AG04450 (cell line): Measurements from ENCODE around the gene PAQR5. TPM values are rescaled to one million over a fixed set of nuclear protein-coding genes. Genes with fewer than 3 reads are reported as not detected.
"Not testable (repeated sequence)": the region's sequence is repeated elsewhere in the genome, so short reads cannot be mapped to it uniquely, and the experiment has no call there.

Experiments used
- CTCF ChIA-PET: fragments of 300-600, 350-600 bp; formaldehyde crosslinking; extraction: SDS; loops from one replicate; lab custom pipeline; 2022; ENCODE audit warnings: antibody characterized with exemption, inconsistent platforms; lab: Charles Lee
- POLR2A ChIA-PET: fragments of 350-600 bp; formaldehyde crosslinking; extraction: SDS; loops from one replicate; lab custom pipeline; 2021; ENCODE audit warnings: antibody characterized with exemption, inconsistent platforms; lab: Yijun Ruan, JAX
- DNase-seq: peaks from one replicate; pipeline ENCODE4 v3.0.0-alpha.2; 2011; ENCODE audit warnings: low read depth, low spot score
- H3K27ac ChIP-seq: one replicate; pipeline ENCODE4 v1.5.1; 2012; ENCODE audit warnings: low read depth, low read length, control low read depth
- H3K27me3 ChIP-seq: one replicate; pipeline ENCODE4 v1.6.0; 2012; ENCODE audit warnings: low read length; ENCODE audit not compliant: control insufficient read depth, insufficient read depth
- H3K4me3 ChIP-seq: 2 replicates; pipeline ENCODE4 v1.5.1; 2011; ENCODE audit warnings: mild to moderate bottlenecking, low read depth, low read length, control low read depth
- H3K9me3 ChIP-seq: 2 replicates; pipeline ENCODE4 v1.5.1; 2012; ENCODE audit warnings: low read length; ENCODE audit not compliant: control insufficient read depth, insufficient read depth
- CTCF ChIP-seq: IDR thresholded peaks from 2 replicates; pipeline ENCODE4 v1.5.1; 2011; ENCODE audit warnings: low read depth, low read length, control low read depth, inconsistent platforms
- polyA plus RNA-seq: library from polyadenylated mRNA; depleted of rRNA; stranded (reverse); fragments of >200 nt; gene quantifications from 2 replicates; pipeline ENCODE4 v1.2.3, GENCODE V29; 2011

PAQR5 gene
- polyA plus RNA-seq, 1 experiment: 7.9 TPM

GRCh38 chr15:69439623-69440022 is 140.9 kb downstream of the PAQR5 start:
- ChIA-PET POLR2A (interaction anchor here (0.8 kb wide), 1 partner anchor 13 kb away, joined by 3 read pairs; the partner anchor contains the start of gene RPLP1), CTCF (interaction anchor here (0.9 kb wide), 1 partner anchor 24 kb away, joined by 3 read pairs; no protein-coding TSS in a partner anchor)
- DNase-seq: no peak
- no peak overlapping the region for H3K27ac ChIP-seq
- H3K4me3 ChIP-seq: no peak overlapping the region
- no peaks in the 10 kb centered on the region for H3K27me3 ChIP-seq
- TF ChIP-seq CTCF: no peak
- no peaks in the 10 kb centered on the region; the same call in 1 of the 2 replicates for H3K9me3 ChIP-seq

GRCh38 chr15:69443032-69443611 is 144.4 kb downstream of the PAQR5 start:
- no peaks in the 10 kb centered on the region for H3K27me3 ChIP-seq
- no peak for DNase-seq
- ChIA-PET POLR2A (interaction anchor here (0.6 kb wide), 1 partner anchor 706 kb away, joined by 5 read pairs; no protein-coding TSS in a partner anchor), CTCF (no interaction called here)
- no peak overlapping the region for H3K4me3 ChIP-seq
- TF ChIP-seq CTCF: no peak
- H3K9me3 ChIP-seq: no peaks in the 10 kb centered on the region
- H3K27ac ChIP-seq: no peak overlapping the region

GRCh38 chr15:69444686-69445085 is 146.0 kb downstream of the PAQR5 start:
- TF ChIP-seq CTCF: no peak
- CTCF ChIA-PET: interaction anchor here (0.6 to 1.2 kb wide), 2 partner anchors 29 to 519 kb away, joined by 3 to 4 read pairs; no protein-coding TSS in a partner anchor
- POLR2A ChIA-PET: no interaction called here

GRCh38 chr15:69446953-69447352 is 148.2 kb downstream of the PAQR5 start:
- H3K4me3 ChIP-seq: no peak overlapping the region
- no peak for DNase-seq
- CTCF ChIA-PET: no interaction called here
- no peak for TF ChIP-seq CTCF
- H3K9me3 ChIP-seq: no peaks in the 10 kb centered on the region
- no peak overlapping the region for H3K27ac ChIP-seq
- no peaks in the 10 kb centered on the region for H3K27me3 ChIP-seq
- POLR2A ChIA-PET: interaction anchor here (0.5 kb wide), 1 partner anchor 16 kb away, joined by 3 read pairs; no protein-coding TSS in a partner anchor

More at GRCh38 chr15:69444686-69445085, 146.0 kb downstream of the PAQR5 start:
- Histone ChIP-seq H3K27me3 (no peaks in the 10 kb centered on the region), H3K9me3 (no peaks in the 10 kb centered on the region), H3K4me3 (no peak overlapping the region), H3K27ac (no peak overlapping the region)
- no peak for DNase-seq

- CTCF ChIA-PET: interaction anchor here (4.7 kb wide), 1 partner anchor 12 kb away, joined by 50 read pairs; no protein-coding TSS in a partner anchor
- H3K27me3 ChIP-seq, POLR2A ChIA-PET, H3K9me3 ChIP-seq, DNase-seq, H3K27ac ChIP-seq, H3K4me3 ChIP-seq: not testable (repeated sequence)
Measured at GRCh38 chr15:69450221-69450620, 151.5 kb downstream of the PAQR5 start.
